ENCODE results near the gene CDKN3.

- TF ChIP-seq POLR2A (IDR thresholded peaks at IDR 0.05; ENCODE audit: low read length) (no peak), GATA1 (IDR thresholded peaks at IDR 0.05; ENCODE audit: low read depth, low read length) (no peak)
Observed at GRCh38 chr14:54425068-54425467, 28.3 kb downstream of the CDKN3 start.
